Subcutaneous abdominal adipose tissue (tissue), 5 donors: ENCODE results near the gene SYTL2.

Experiments used
- H3K27ac ChIP-seq: one replicate; pipeline ENCODE4 v1.7.0; 2013; ENCODE audit warnings: low read depth, mild to moderate bottlenecking, inconsistent platforms, low read length, moderate library complexity
- H3K27me3 ChIP-seq, 5 donors: one replicate each; pipeline ENCODE4 v1.7.0; 2013; ENCODE audit warnings: low read length in 5 of 5, inconsistent platforms in 1 of 5; ENCODE audit not compliant: control insufficient read depth in 5 of 5, insufficient read depth in 4 of 5
- H3K36me3 ChIP-seq, 5 donors: one replicate each; pipeline ENCODE4 v1.7.0; 2013; ENCODE audit warnings: low read length in 5 of 5; ENCODE audit not compliant: control insufficient read depth in 5 of 5, insufficient read depth in 5 of 5
- H3K4me1 ChIP-seq, 5 donors: one replicate each; pipeline ENCODE4 v1.7.0; 2013; ENCODE audit warnings: low read length in 5 of 5, mild to moderate bottlenecking in 3 of 5, moderate library complexity in 1 of 5; ENCODE audit not compliant: control insufficient read depth in 5 of 5, insufficient read depth in 5 of 5
- H3K4me3 ChIP-seq, 5 donors: one replicate each; pipeline ENCODE4 v1.7.0; 2013; ENCODE audit warnings: low read length in 5 of 5, low read depth in 1 of 5
- H3K9ac ChIP-seq, 5 donors: one replicate each; pipeline ENCODE4 v1.7.0; 2013; ENCODE audit warnings: low read length in 5 of 5, mild to moderate bottlenecking in 4 of 5, moderate library complexity in 3 of 5
- H3K9me3 ChIP-seq, 5 donors: one replicate each; pipeline ENCODE4 v1.7.0; 2013; ENCODE audit warnings: low read length in 5 of 5; ENCODE audit not compliant: control insufficient read depth in 5 of 5
- donor health status: healthy.
- donor health status: healthy.
- donor health status: healthy.
- donor health status: healthy.
- donor health status: healthy.

SYTL2 gene

DNA sequence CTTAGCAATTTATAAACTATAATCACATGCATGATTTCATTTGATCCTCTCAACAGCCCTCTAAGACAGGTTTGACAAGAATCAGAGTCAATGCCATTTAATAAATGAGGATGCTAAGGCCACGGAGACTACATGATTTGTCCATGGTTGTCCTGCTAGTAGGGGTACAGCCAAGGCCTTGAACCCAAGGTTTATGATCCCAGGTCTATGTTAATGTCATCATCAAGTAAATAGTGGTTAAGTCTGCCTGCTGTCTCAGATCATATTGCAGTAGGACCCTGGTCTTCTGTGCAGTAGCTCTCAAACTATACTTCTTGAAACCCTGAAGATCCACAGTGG is 17.7 kb upstream of the SYTL2 start:
- Histone ChIP-seq H3K9ac (no peak overlapping the region), H3K27ac (no peak overlapping the region), H3K36me3 (no peaks in the 10 kb centered on the region), H3K27me3 (no peaks in the 10 kb centered on the region), H3K4me3 (no peak overlapping the region), H3K4me1 (peaks cover 0 to 8% (median 4%) of the 10 kb centered on the region in 5 donors), H3K9me3 (no peaks in the 10 kb centered on the region)

- Histone ChIP-seq H3K9ac (no peak overlapping the region), H3K9me3 (no peaks in the 10 kb centered on the region), H3K27me3 (no peaks in the 10 kb centered on the region), H3K4me1 (peaks cover 0 to 8% (median 4%) of the 10 kb centered on the region in 5 donors), H3K4me3 (no peak overlapping the region), H3K36me3 (no peaks in the 10 kb centered on the region), H3K27ac (no peak overlapping the region)
Observed at GRCh38 chr11:85827748-85828639, 17.1 kb upstream of the SYTL2 start.

DNA sequence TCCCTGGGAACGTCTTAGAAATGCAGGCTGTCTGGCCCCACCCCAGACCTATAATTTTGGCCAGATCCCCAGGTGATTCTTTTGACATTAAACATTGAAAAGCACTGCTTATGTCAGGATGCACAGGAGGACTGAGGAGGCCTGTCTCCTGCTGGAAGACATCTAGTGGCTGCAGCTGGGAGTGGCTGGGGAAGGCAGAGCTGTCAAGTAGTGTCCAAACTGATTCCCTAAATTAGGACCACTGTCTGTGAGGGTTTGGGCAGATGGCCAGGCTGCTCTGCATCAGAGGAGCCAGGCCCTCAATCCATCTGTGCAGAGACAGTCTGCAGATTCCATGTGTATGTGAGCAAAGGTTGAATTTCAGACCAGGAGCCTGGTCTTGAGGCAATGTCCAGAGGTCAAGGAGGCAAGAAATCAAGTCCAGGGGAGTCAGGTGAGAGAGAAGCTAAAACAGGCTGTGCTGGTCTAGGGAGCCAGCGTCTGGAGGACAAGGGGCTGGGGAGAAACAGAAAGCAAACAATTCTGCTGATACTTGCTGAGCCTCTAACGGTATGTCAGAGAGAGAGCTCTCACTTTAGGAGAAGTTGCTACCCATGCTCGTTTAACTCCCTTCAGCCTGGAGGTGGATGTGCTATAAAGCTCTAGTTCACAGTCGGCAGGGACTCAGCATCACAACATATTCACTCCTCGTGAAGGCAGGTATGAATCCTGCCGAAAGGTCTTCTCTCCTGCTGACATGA is 15.3 kb upstream of the SYTL2 start:
- Histone ChIP-seq H3K4me3 (no peak overlapping the region), H3K9me3 (no peaks in the 10 kb centered on the region), H3K27me3 (no peaks in the 10 kb centered on the region), H3K36me3 (no peaks in the 10 kb centered on the region), H3K9ac (no peak overlapping the region), H3K4me1 (peaks cover 0 to 8% (median 4%) of the 10 kb centered on the region in 5 donors), H3K27ac (no peak overlapping the region)

GRCh38 chr11:85825616-85826015 is 14.7 kb upstream of the SYTL2 start:
- H3K36me3 ChIP-seq = no peaks in the 10 kb centered on the region
- no peak overlapping the region for H3K4me3 ChIP-seq
- H3K27ac ChIP-seq = no peak overlapping the region
- H3K27me3 ChIP-seq = no peaks in the 10 kb centered on the region
- no peaks in the 10 kb centered on the region for H3K9me3 ChIP-seq
- peaks cover 0 to 8% (median 4%) of the 10 kb centered on the region in 5 donors for H3K4me1 ChIP-seq
- H3K9ac ChIP-seq = no peak overlapping the region

GRCh38 chr11:85823816-85824215 is 12.9 kb upstream of the SYTL2 start:
- H3K9ac ChIP-seq = no peak overlapping the region
- H3K36me3 ChIP-seq = no peaks in the 10 kb centered on the region
- no peak overlapping the region for H3K4me3 ChIP-seq
- H3K4me1 ChIP-seq = peaks cover 0 to 8% (median 4%) of the 10 kb centered on the region in 5 donors
- no peaks in the 10 kb centered on the region for H3K27me3 ChIP-seq
- H3K27ac ChIP-seq = no peak overlapping the region
- no peaks in the 10 kb centered on the region for H3K9me3 ChIP-seq

GRCh38 chr11:85822814-85823213 is 11.9 kb upstream of the SYTL2 start:
- H3K4me3 ChIP-seq = no peak overlapping the region
- H3K9ac ChIP-seq = no peak overlapping the region
- H3K4me1 ChIP-seq = peaks cover 0 to 6% (median 0%) of the 10 kb centered on the region in 5 donors
- no peak overlapping the region for H3K27ac ChIP-seq
- H3K9me3 ChIP-seq = no peaks in the 10 kb centered on the region
- no peaks in the 10 kb centered on the region for H3K36me3 ChIP-seq
- no peaks in the 10 kb centered on the region for H3K27me3 ChIP-seq

GRCh38 chr11:85821636-85822035 is 10.7 kb upstream of the SYTL2 start:
- no peaks in the 10 kb centered on the region for H3K36me3 ChIP-seq
- no peak overlapping the region for H3K4me3 ChIP-seq
- H3K27me3 ChIP-seq = no peaks in the 10 kb centered on the region
- no peak overlapping the region for H3K27ac ChIP-seq
- H3K9me3 ChIP-seq = no peaks in the 10 kb centered on the region
- no peak overlapping the region for H3K9ac ChIP-seq
- no peaks in the 10 kb centered on the region for H3K4me1 ChIP-seq

- Histone ChIP-seq H3K27me3 (no peaks in the 10 kb centered on the region), H3K36me3 (no peaks in the 10 kb centered on the region), H3K4me1 (no peaks in the 10 kb centered on the region), H3K9ac (no peak overlapping the region), H3K27ac (no peak overlapping the region), H3K4me3 (no peak overlapping the region), H3K9me3 (no peaks in the 10 kb centered on the region)
Observed at GRCh38 chr11:85819441-85819840, 8.5 kb upstream of the SYTL2 start.

GRCh38 chr11:85815186-85815931 is 4.4 kb upstream of the SYTL2 start:
- Histone ChIP-seq H3K36me3 (no peaks in the 10 kb centered on the region), H3K27me3 (no peaks in the 10 kb centered on the region), H3K4me1 (peaks cover 0 to 11% (median 10%) of the 10 kb centered on the region in 5 donors), H3K9ac (no peak overlapping the region), H3K9me3 (no peaks in the 10 kb centered on the region), H3K4me3 (no peak overlapping the region), H3K27ac (no peak overlapping the region)

DNA sequence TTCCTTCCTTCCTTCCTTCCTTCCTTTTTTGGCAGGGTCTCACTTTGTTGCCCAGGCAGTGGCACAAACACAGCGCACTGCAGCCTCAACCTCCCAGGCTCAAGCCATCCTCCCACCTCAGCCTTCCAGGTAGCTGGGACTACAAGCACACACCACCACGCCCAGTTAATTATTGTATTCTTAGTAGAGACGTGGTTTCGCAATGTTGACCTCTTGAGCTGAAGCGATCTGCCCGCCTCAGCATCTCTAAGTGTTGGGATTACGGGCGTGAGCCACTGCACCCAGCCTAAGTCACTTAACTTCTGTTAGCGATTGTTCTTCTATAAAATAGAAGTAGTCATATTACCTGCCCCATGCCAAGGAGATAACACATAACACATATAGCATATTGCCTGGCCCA is 2.8 kb upstream of the SYTL2 start:
- Histone ChIP-seq H3K4me1 (peaks cover 0 to 19% (median 16%) of the 10 kb centered on the region in 5 donors), H3K9me3 (no peaks in the 10 kb centered on the region), H3K9ac (no peak overlapping the region), H3K36me3 (no peaks in the 10 kb centered on the region), H3K27me3 (no peaks in the 10 kb centered on the region), H3K27ac (no peak overlapping the region), H3K4me3 (no peak overlapping the region)
